Right atrium auricular region (tissue), 2 donors: Measurements from ENCODE around the gene TBC1D21. TPM values are rescaled to one million over a fixed set of nuclear protein-coding genes. Genes with fewer than 3 reads are reported as not detected.

Experiments used
- DNase-seq: peaks from one replicate; pipeline ENCODE4 v3.0.0-alpha.2; 2019; ENCODE audit warnings: low spot score
- H3K27ac ChIP-seq, 2 donors: fragments of 200-600 bp; sonication (generic); 1 replicate in 1 of 2; 2 replicates in 1 of 2; pipeline ENCODE4 v1.5.1; 2016 to 2019
- H3K27me3 ChIP-seq, 2 donors: fragments of 200-600 bp; sonication (generic); one replicate each; pipeline versions ENCODE4 v1.5.1 to v1.6.0; 2017 to 2019
- H3K36me3 ChIP-seq: fragments of 200-600 bp; sonication (generic); one replicate; pipeline ENCODE4 v1.5.1; 2016
- H3K4me1 ChIP-seq, 2 donors: fragments of 200-600 bp; sonication (generic); one replicate each; pipeline versions ENCODE4 v1.5.1 to v1.6.0; 2017 to 2019
- H3K4me3 ChIP-seq, 2 donors: fragments of 200-600 bp; sonication (generic); 1 replicate in 1 of 2; 2 replicates in 1 of 2; pipeline ENCODE4 v1.5.1; 2017 to 2019; ENCODE audit warnings: mild to moderate bottlenecking in 1 of 2, moderate library complexity in 1 of 2
- H3K9me3 ChIP-seq, 2 donors: fragments of 200-600 bp; sonication (generic); one replicate each; pipeline ENCODE4 v1.5.1; 2019
- total RNA-seq, 2 donors: library from RNA; depleted of rRNA; stranded (reverse); fragments of >200 nt; gene quantifications; one replicate each; pipeline ENCODE4 v1.1.0, GENCODE V29; 2016
- TF ChIP-seq, protein P1 (sequence below), 2 donors: fragments of 200-600 bp; sonication (generic); IDR thresholded peaks; one replicate each; pipeline ENCODE4 v1.5.1; 2019; ENCODE audit warnings: antibody characterized with exemption in 2 of 2

Gene TBC1D21
- total RNA-seq, 2 donors from 2014 or later, result not detected

DNA sequence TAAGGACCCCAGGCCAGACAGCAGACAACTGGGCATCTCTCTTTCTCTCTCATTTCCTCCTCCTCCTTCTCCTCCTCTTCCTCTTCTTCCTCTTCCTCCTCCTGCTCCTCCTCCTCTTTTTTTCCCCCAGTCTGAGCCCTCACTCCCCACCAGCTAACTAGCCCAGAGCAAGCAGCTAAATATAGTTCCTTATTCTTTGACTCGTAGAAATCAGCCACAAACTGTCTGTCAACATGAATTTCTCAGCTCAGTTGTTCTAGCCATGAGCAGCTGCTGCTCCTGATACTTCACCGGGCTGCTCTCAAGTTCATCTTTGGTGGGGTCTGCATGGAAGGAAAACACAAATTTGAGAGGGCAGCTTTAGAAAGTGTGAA is 33.7 kb downstream of the TBC1D21 start:
- Histone ChIP-seq H3K9me3 (peaks cover 0 to 5% of the 10 kb centered on the region in 2 donors), H3K36me3 (no peaks in the 10 kb centered on the region), H3K4me1 (peaks cover 0 to 3% of the 10 kb centered on the region in 2 donors), H3K4me3 (no peak overlapping the region), H3K27me3 (no peaks in the 10 kb centered on the region), H3K27ac (no peak overlapping the region)
- DNase-seq, result no peak
- TF ChIP-seq, protein P1, sequence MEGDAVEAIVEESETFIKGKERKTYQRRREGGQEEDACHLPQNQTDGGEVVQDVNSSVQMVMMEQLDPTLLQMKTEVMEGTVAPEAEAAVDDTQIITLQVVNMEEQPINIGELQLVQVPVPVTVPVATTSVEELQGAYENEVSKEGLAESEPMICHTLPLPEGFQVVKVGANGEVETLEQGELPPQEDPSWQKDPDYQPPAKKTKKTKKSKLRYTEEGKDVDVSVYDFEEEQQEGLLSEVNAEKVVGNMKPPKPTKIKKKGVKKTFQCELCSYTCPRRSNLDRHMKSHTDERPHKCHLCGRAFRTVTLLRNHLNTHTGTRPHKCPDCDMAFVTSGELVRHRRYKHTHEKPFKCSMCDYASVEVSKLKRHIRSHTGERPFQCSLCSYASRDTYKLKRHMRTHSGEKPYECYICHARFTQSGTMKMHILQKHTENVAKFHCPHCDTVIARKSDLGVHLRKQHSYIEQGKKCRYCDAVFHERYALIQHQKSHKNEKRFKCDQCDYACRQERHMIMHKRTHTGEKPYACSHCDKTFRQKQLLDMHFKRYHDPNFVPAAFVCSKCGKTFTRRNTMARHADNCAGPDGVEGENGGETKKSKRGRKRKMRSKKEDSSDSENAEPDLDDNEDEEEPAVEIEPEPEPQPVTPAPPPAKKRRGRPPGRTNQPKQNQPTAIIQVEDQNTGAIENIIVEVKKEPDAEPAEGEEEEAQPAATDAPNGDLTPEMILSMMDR (IDR thresholded peaks at IDR 0.05), result no peak

DNA sequence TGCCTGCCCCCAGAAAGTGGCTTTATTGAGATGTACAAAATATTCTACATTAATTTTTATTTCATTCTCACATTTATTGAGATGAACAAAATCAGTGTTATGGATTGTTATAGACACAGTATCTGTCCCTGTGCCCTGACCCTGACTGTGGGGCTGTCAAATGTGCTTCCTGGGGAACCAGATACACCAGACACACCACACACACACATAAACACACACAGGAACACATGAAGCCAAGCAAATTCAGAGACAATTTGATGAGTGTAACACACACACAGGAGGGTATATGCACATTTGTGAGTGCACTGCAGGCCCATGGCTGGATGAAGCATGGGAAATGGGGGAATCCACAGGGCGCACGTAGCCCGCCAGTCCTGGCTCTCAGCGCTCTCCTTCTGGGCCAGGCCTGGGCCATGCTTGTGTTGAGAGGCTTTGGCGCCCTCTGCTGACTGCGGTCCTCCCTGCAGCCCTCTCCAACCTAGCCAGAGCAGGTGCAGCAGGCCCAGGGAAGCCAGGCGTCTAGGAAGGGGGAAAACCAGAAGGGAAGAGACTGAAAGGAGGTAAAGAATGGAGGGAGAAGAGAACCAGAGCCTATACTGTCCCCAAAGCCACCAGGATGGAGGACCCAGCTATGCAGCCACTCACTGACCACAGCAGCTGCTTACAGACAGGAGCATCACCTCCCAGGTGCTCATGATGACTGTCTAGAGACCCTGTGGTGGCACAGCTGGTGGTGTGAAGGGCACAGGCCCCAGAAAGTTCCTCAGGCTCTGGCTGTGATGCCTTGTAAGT is 34.9 kb downstream of the TBC1D21 start:
- H3K27me3 ChIP-seq, result no peaks in the 10 kb centered on the region
- DNase-seq, result peak; percentile 84
- peaks cover 0 to 5% of the 10 kb centered on the region in 2 donors for H3K9me3 ChIP-seq
- H3K4me3 ChIP-seq, result no peak overlapping the region
- peaks cover 0 to 3% of the 10 kb centered on the region in 2 donors for H3K4me1 ChIP-seq
- no peaks in the 10 kb centered on the region for H3K36me3 ChIP-seq
- H3K27ac ChIP-seq, result no peak overlapping the region
- TF ChIP-seq, protein P1 (IDR thresholded peaks at IDR 0.05), result peak; percentile 67 to 96

DNA sequence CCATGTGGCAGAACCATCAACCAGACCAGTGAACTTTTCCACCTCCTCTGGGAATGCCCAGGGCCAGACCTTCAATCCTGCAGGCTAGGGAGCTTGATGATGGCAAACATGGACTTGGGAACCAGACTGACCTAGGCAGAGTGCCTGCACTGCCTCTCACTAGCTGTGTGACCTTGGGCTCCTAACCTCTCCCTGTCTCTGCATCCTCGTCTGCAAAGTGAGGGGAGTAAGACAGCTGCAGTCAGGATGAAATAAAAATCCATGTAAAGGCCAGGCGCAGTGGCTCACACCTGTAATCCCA is 35.4 kb downstream of the TBC1D21 start:
- Histone ChIP-seq H3K27me3 (no peaks in the 10 kb centered on the region), H3K4me1 (peaks cover 0 to 3% of the 10 kb centered on the region in 2 donors), H3K4me3 (no peak overlapping the region), H3K27ac (no peak overlapping the region), H3K9me3 (peaks cover 0 to 5% of the 10 kb centered on the region in 2 donors), H3K36me3 (no peaks in the 10 kb centered on the region)
- TF ChIP-seq, protein P1 (IDR thresholded peaks at IDR 0.05), result no peak
- no peak for DNase-seq

DNA sequence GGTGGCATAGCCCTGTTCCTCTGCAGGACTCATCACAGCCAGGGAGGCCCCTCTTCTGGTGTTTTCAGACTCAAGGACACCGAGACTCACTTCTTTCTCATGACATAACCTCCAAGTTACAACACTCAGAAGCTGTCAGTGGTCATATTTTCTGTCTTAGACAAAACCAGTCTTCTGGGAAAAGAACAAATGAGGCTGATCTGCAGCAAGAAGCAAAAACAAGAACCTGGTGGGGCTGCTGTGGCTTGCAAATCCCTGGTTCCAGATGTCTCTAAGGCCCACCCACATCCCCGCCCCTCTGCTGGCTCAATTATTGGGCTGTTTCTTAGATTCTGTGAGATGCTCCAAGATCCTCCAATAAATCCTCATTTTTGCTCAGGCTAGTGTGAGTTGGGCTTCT is 36.3 kb downstream of the TBC1D21 start:
- TF ChIP-seq, protein P1 (IDR thresholded peaks at IDR 0.05), result no peak
- DNase-seq, result no peak
- Histone ChIP-seq H3K4me1 (peaks cover 0 to 3% of the 10 kb centered on the region in 2 donors), H3K27me3 (no peaks in the 10 kb centered on the region), H3K4me3 (no peak overlapping the region), H3K9me3 (peaks cover 0 to 5% of the 10 kb centered on the region in 2 donors), H3K27ac (no peak overlapping the region), H3K36me3 (no peaks in the 10 kb centered on the region)

DNA sequence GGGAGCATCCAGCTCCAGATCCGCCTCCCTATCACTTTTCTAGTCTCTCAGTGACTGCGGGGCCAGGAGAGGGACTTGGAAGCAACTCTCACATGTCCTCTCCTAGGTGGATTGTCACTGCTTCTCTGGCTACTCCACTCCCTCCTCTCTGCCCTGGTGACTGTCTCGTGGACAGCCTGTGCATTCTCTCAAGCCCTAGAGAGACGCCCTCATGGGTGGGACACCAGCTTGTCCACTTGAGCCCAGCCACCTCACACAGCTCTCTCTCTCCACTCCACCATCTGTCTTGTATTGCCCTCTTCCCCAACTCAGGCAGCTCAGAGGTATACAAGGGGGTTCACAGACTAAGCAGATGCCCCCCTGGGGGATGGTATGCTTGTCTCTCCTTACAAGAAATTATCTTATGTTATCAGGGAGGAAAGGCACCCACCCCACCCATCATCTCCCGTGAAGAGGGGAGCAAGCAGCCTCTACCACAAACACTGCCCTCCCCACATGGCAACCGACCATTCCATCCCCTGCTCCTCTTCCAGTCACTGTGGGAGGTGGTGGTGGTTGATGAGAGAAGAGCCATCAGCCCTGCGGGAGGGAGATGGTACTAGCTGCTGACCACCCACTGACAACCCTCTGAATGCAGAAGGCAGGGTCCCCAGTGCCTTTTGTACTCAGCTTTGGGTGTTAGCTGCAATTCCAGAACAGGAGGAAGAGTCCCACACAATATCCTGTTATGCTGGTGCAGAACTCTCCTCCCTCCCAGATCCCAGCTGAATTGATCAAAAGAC is 37.3 kb downstream of the TBC1D21 start:
- Histone ChIP-seq H3K4me3 (no peak overlapping the region), H3K9me3 (no peaks in the 10 kb centered on the region), H3K27me3 (no peaks in the 10 kb centered on the region), H3K27ac (no peak overlapping the region), H3K36me3 (no peaks in the 10 kb centered on the region), H3K4me1 (peaks cover 0 to 3% of the 10 kb centered on the region in 2 donors)
- TF ChIP-seq, protein P1 (IDR thresholded peaks at IDR 0.05), result no peak
- no peak for DNase-seq
